Mucosa of stomach (tissue), 1 donor: ENCODE data around the gene SLC38A10.

ENCODE experiments used
- H3K27me3 ChIP-seq: one replicate; pipeline ENCODE4 v1.7.0; 2013; ENCODE audit warnings: mild to moderate bottlenecking, low read length; ENCODE audit not compliant: control insufficient read depth, insufficient read depth
- H3K36me3 ChIP-seq: one replicate; pipeline ENCODE4 v1.7.0; 2013; ENCODE audit warnings: low read length; ENCODE audit not compliant: control insufficient read depth, insufficient read depth
- H3K4me1 ChIP-seq: one replicate; pipeline ENCODE4 v1.7.0; 2013; ENCODE audit warnings: mild to moderate bottlenecking, low read length; ENCODE audit not compliant: control insufficient read depth, insufficient read depth
- H3K4me3 ChIP-seq: one replicate; pipeline ENCODE4 v1.7.0; 2013; ENCODE audit warnings: low read length
- H3K9ac ChIP-seq: one replicate; pipeline ENCODE4 v1.7.0; 2013; ENCODE audit warnings: mild to moderate bottlenecking, low read length, moderate library complexity
- H3K9me3 ChIP-seq: one replicate; pipeline ENCODE4 v1.7.0; 2013; ENCODE audit warnings: mild to moderate bottlenecking, low read length, moderate library complexity; ENCODE audit not compliant: control insufficient read depth
- donor health status: Pancreatic carcinoma.

SLC38A10 gene

GRCh38 chr17:81241648-81242420, 53.3 kb downstream of the SLC38A10 start:
- Histone ChIP-seq H3K4me3 (no peak overlapping the region), H3K36me3 (no peaks in the 10 kb centered on the region), H3K4me1 (peaks cover 21% of the 10 kb centered on the region), H3K9ac (no peak overlapping the region), H3K27me3 (no peaks in the 10 kb centered on the region), H3K9me3 (no peaks in the 10 kb centered on the region)

DNA sequence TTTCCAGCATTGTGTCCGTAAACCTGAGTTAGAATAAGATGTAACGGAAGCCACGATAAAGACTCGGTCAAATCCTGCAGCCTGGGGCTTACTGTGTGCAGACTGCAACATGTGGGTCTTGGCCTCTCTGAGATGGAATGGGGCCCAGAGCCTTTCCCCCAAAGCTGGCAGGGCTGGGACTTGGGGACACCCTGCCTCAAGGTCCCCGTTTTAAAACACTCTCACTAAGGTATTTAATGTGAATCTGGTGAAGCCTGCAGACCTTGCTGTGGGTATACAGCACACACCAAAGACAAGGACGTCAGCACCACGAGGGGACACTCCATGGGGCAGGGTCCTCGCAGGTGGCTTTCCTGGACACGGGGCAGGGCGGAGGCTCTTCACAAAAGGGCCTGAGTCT, 53.9 kb downstream of the SLC38A10 start:
- H3K36me3 ChIP-seq, result no peaks in the 10 kb centered on the region
- H3K27me3 ChIP-seq, result no peaks in the 10 kb centered on the region
- H3K4me1 ChIP-seq, result peaks cover 21% of the 10 kb centered on the region
- H3K9me3 ChIP-seq, result no peaks in the 10 kb centered on the region
- no peak overlapping the region for H3K9ac ChIP-seq
- H3K4me3 ChIP-seq, result no peak overlapping the region

DNA sequence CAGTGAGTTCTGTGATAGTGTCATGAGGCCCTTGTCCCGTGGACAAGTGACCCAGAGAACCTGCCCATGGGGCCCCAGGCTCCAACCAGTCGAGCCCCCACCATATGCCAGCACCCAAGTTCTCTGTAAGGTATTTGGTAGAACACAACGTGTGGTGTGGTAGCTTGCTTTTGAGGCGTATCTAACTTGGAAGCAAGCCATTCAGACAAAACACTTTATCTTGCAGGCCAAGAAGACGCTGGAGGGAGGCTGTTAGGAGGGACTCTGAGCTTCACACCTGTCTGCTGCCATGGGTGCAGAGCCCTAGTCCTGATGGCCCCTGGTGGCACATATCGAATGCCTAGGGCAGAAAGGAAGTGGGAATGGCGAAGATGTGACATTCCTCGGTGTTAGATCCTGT, 54.3 kb downstream of the SLC38A10 start:
- Histone ChIP-seq H3K9me3 (no peaks in the 10 kb centered on the region), H3K27me3 (no peaks in the 10 kb centered on the region), H3K36me3 (no peaks in the 10 kb centered on the region), H3K4me3 (no peak overlapping the region), H3K9ac (no peak overlapping the region), H3K4me1 (peaks cover 21% of the 10 kb centered on the region)

GRCh38 chr17:81239714-81240555, 55.2 kb downstream of the SLC38A10 start:
- H3K27me3 ChIP-seq, result no peaks in the 10 kb centered on the region
- H3K4me3 ChIP-seq, result peak overlapping the region; percentile 29
- no peaks in the 10 kb centered on the region for H3K36me3 ChIP-seq
- peak overlapping the region; percentile 70 for H3K9ac ChIP-seq
- no peaks in the 10 kb centered on the region for H3K9me3 ChIP-seq
- H3K4me1 ChIP-seq, result peaks cover 21% of the 10 kb centered on the region

DNA sequence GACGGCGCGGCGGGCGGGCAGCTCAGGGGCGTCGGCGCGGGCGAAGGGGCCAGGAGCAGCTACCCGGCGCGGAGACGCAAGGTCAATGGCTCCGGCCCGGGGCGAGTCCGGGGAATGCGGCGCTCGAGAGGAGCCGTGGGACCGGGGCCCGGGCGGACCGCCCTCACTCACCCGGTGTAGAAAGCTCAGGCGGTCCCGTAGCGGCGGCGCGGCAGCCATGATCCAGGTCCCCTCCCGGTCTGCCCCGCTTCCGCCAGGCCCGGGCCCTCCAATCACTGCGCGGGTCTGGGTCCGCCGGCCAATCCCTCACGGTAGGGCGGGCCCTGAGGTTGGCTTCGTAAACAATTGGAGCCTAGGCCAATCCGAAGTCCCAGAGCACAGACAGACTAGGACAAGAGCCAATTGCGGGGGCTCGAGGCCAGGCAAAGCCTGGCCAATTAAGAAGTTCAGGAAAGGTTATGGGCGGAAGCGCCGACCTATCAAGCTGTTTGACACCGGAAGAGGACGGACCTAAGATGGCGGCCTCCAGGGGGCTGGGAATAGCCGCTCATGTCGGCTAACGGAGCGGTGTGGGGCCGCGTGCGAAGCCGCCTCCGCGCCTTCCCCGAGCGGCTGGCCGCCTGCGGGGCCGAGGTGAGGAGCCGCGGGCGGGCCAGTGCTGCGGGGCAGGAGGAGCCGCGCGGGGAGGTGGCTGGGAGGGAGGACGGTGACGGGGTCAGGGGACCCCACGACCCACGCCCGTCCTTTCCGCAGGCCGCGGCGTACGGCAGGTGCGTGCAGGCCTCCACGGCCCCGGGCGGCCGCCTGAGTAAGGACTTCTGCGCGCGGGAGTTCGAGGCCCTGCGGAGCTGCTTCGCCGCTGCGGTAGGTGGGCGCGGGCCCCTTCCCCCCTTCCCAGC, 56.0 kb downstream of the SLC38A10 start, which contains the start of the genes NDUFAF8 and TEPSIN:
Gene NDUFAF8 (plus strand): TSS at position 504 of the 899 bp plus-strand sequence. CDS start 46 bp downstream, at position 550.
Gene TEPSIN (minus strand): TSS at position 241 of the 899 bp plus-strand sequence. CDS start 22 bp downstream, at position 219.
- peak within 1 kb of the TSS; percentile 79 for H3K9ac ChIP-seq

DNA sequence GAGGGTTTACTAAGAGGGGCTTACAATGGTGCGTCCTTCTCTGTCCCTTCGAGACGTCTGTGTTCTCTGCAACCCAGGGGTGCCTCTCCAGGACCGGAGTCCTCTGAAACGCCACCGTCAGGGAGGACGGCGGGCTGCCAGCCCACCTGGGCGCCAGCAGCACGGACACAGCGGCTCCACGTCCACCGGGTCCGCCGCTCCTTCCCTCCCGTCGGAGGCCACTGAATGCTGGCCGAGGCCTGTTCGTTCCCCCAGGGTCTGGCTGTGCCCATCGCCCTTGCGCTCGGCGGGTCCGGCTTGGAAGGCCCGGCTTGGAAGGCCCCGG, 56.7 kb downstream of the SLC38A10 start:
- Histone ChIP-seq H3K9ac (peak overlapping the region; percentile 79), H3K4me1 (peaks cover 21% of the 10 kb centered on the region), H3K4me3 (peak overlapping the region; percentile 82), H3K36me3 (no peaks in the 10 kb centered on the region), H3K27me3 (no peaks in the 10 kb centered on the region), H3K9me3 (no peaks in the 10 kb centered on the region)

More for the DNA sequence above, 56.0 kb downstream of the SLC38A10 start, which contains the start of the genes NDUFAF8 and TEPSIN:
- H3K4me1 ChIP-seq, result peaks cover 21% of the 10 kb centered on the region
- H3K36me3 ChIP-seq, result no peaks in the 10 kb centered on the region
- no peaks in the 10 kb centered on the region for H3K27me3 ChIP-seq
- H3K4me3 ChIP-seq, result peak within 1 kb of the TSS; percentile 82
- H3K9me3 ChIP-seq, result no peaks in the 10 kb centered on the region

DNA sequence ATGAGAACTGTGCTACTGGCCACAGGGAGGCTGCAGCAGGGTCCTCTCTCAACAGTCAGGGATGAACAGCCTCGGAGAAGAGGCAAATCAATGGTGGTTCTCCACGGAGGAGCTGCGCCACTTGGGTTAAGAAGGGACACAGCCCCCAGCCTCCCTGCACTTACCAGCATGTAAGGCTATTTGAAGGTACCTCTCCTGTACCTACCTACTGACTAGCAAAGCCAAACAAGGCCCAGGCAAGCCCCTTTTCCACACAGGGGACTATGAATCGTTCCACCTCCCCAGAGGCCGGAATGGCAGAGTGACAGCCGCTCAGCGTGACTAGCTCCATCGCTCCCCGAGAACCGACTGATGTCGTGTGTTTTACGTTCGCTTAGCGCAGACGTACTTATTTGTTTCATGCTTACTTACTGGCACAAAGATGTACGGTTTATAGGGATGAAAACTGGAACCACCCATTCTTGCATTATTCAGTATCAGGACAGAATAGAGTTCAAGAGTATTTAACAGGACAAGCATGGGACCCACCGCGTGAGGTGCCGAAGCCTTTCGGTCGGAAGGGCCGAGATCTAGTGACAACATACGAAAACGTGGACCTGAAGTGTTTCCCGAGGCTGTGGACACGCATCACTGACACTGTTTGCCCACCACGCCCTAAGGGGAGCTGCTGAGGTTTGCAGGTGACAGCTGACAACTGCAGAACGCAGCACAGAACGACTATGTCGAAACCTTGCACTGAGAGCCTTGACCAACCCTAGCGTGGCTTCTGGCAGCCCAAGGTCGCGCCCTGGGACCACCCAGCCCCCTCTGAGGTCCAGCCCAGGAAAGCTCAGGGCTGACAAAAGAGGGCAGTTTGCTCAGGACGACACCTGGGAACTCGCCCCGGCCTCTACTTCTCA, 57.3 kb downstream of the SLC38A10 start:
- Histone ChIP-seq H3K9ac (peak overlapping the region; percentile 79), H3K9me3 (no peaks in the 10 kb centered on the region), H3K27me3 (no peaks in the 10 kb centered on the region), H3K4me1 (peaks cover 21% of the 10 kb centered on the region), H3K4me3 (peak overlapping the region; percentile 82), H3K36me3 (no peaks in the 10 kb centered on the region)

DNA sequence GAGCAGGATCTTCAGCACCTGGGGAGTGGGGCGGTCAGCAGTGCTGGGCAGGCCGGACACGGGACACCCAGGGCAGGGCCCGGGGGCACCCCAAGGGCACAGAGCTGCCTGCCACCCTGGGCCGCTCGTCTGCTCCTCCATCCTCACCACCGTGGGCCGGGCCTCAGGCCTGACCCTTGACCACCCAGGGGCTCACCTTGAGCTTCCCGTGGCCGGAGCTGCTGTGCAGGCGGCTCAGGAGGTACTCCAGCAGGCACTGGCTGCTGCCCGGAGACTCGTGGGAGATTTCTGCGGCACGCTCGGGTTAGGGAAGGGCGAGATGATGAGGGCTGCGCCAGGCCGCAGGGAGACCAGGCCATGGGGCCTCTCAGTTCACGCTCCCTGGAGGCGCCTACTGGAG, 58.3 kb downstream of the SLC38A10 start:
- no peak overlapping the region for H3K9ac ChIP-seq
- H3K9me3 ChIP-seq, result no peaks in the 10 kb centered on the region
- no peaks in the 10 kb centered on the region for H3K36me3 ChIP-seq
- no peak overlapping the region for H3K4me3 ChIP-seq
- peaks cover 18% of the 10 kb centered on the region for H3K4me1 ChIP-seq
- no peaks in the 10 kb centered on the region for H3K27me3 ChIP-seq

DNA sequence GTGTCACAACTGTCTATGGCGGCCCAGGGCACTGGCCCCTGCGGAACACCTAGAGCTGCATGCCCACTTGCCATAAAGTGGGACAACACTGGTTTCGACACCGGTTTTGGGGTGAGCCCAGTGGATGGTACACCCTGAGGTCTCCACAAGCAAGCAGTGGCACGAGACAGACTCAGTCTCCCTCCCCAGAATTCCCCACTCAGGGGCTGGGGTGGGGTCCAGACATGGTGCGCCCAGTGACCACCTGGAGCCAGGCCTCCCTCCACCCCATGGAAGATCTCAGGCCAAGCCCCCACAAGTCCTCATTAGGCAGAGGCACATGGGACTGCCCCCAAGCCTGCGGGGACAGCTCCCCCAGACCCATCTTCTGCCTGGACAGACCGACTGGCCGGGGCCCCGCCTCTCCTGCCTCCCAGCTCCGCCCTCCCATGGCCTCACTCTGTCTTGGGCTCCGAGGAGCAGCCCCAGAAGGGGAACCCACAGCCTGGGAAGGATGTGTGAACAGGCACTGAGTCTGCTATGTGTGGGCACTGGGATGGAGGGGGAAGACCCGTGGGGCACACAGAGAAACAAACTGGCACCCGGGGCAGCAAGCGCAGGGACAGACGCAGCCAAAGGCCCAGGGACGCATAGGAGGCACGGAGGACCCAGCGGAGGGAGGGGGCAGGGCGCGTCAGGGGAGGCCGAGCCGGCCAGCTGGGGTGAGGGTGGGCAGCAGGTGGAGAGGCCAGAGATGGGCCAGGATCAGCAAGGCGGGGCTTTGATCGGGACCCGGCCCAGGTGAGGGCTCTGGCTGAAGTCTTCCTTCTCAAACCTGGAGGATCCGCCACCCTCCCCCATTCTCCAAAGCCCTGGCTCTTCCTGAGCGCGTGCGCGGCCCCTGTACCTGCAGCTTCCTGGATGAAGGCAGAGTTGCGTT, 59.0 kb downstream of the SLC38A10 start:
- Histone ChIP-seq H3K36me3 (no peaks in the 10 kb centered on the region), H3K27me3 (no peaks in the 10 kb centered on the region), H3K4me3 (no peak overlapping the region), H3K9me3 (no peaks in the 10 kb centered on the region), H3K4me1 (peaks cover 18% of the 10 kb centered on the region), H3K9ac (no peak overlapping the region)
